Fibroblast of lung (primary cell): ENCODE results near the gene ARHGAP36.

Source experiments
- EZH2 ChIP-seq: IDR thresholded peaks from 2 replicates; pipeline ENCODE4 v1.5.1; 2012; ENCODE audit warnings: low read length, control low read depth, mild to moderate bottlenecking; ENCODE audit errors: missing control alignments
- TF ChIP-seq, protein P1 (sequence below), 2 donors: IDR thresholded peaks in 1 of 2; conservative IDR thresholded peaks in 1 of 2; 1 replicate in 1 of 2; 2 replicates in 1 of 2; pipeline ENCODE4 v1.5.1; 2011 to 2012; ENCODE audit warnings: low read length in 2 of 2, control low read depth in 1 of 2, inconsistent platforms in 1 of 2, low read depth in 1 of 2, mild to moderate bottlenecking in 1 of 2

DNA sequence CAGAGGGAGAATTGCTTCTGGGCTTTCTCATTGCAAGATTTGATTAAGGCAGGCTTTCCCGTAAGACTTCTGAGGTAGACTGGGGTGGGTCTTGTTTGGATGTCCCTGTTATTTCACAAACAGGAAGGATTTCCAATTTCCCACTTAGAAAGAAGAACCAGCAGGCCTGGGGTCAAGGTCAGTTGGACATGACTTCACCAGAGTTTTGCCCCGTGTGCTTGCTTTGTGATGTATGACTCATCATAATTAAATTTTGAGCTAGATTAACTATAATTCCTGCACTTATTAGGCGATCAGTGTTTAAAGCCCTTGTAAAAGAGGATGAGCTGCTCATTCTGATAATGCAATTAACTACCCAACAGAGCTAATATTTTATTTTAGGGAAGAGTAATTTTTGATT lies 32.8 kb upstream of the ARHGAP36 start:
- TF ChIP-seq, protein P1, sequence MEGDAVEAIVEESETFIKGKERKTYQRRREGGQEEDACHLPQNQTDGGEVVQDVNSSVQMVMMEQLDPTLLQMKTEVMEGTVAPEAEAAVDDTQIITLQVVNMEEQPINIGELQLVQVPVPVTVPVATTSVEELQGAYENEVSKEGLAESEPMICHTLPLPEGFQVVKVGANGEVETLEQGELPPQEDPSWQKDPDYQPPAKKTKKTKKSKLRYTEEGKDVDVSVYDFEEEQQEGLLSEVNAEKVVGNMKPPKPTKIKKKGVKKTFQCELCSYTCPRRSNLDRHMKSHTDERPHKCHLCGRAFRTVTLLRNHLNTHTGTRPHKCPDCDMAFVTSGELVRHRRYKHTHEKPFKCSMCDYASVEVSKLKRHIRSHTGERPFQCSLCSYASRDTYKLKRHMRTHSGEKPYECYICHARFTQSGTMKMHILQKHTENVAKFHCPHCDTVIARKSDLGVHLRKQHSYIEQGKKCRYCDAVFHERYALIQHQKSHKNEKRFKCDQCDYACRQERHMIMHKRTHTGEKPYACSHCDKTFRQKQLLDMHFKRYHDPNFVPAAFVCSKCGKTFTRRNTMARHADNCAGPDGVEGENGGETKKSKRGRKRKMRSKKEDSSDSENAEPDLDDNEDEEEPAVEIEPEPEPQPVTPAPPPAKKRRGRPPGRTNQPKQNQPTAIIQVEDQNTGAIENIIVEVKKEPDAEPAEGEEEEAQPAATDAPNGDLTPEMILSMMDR (conservative IDR thresholded peaks at IDR 0.05 in 1 of 2, IDR thresholded peaks at IDR 0.05 in 1 of 2; ENCODE audit: low read depth in 1 of 2, low read length in 2 of 2): no peak
- no peak for TF ChIP-seq EZH2
